HEK293T (cell line): Measurements from ENCODE around the gene SLC9B2.

Experiments used
- CTCF ChIA-PET: fragments of 350-600 bp; formaldehyde crosslinking; extraction: SDS; loops from one replicate; lab custom pipeline; 2021; ENCODE audit warnings: antibody characterized with exemption, inconsistent platforms; lab: Yijun Ruan, JAX
- POLR2A ChIA-PET: fragments of 350-600 bp; formaldehyde crosslinking; extraction: SDS; loops from one replicate; lab custom pipeline; 2020; ENCODE audit warnings: antibody characterized with exemption, inconsistent platforms; lab: Yijun Ruan, JAX
- DNase-seq: peaks from one replicate; pipeline ENCODE4 v3.0.0; 2012; ENCODE audit warnings: mixed read lengths; ENCODE audit errors: extremely low spot score
- ARNT ChIP-seq: fragments of 450-650 bp; IDR thresholded peaks from 2 replicates; pipeline ENCODE4 v1.6.1; 2017; ENCODE audit warnings: mild to moderate bottlenecking
- BHLHE40 ChIP-seq: fragments of 450-650 bp; IDR thresholded peaks from 2 replicates; pipeline ENCODE4 v1.6.1; 2016; ENCODE audit warnings: mild to moderate bottlenecking, moderate library complexity, borderline replicate concordance
- CTBP1 ChIP-seq: fragments of 450-650 bp; IDR thresholded peaks from 2 replicates; pipeline ENCODE4 v1.6.1; 2016; ENCODE audit warnings: borderline replicate concordance
- ELF4 ChIP-seq: fragments of 450-650 bp; IDR thresholded peaks from 2 replicates; pipeline ENCODE4 v1.6.1; 2017; ENCODE audit warnings: antibody characterized with exemption
- FOXA1 ChIP-seq: fragments of 450-650 bp; IDR thresholded peaks from 2 replicates; pipeline ENCODE4 v1.6.1; 2016; ENCODE audit warnings: mild to moderate bottlenecking
- FOXK2 ChIP-seq: fragments of 450-650 bp; IDR thresholded peaks from 2 replicates; pipeline ENCODE4 v1.6.1; 2016; ENCODE audit warnings: mild to moderate bottlenecking
- L3MBTL2 ChIP-seq: fragments of 450-650 bp; conservative IDR thresholded peaks from 2 replicates; pipeline ENCODE4 v1.6.1; 2016; ENCODE audit warnings: mild to moderate bottlenecking
- LEF1 ChIP-seq: fragments of 450-650 bp; IDR thresholded peaks from 2 replicates; pipeline ENCODE4 v1.6.1; 2017; ENCODE audit warnings: mild to moderate bottlenecking, borderline replicate concordance
- NFRKB ChIP-seq: fragments of 450-650 bp; IDR thresholded peaks from 2 replicates; pipeline ENCODE4 v1.6.1; 2016; ENCODE audit warnings: mild to moderate bottlenecking, moderate library complexity
- SP1 ChIP-seq: fragments of 450-650 bp; IDR thresholded peaks from 2 replicates; pipeline ENCODE4 v1.6.1; 2017
- SUZ12 ChIP-seq: fragments of 450-650 bp; IDR thresholded peaks from 2 replicates; pipeline ENCODE4 v1.6.1; 2016; ENCODE audit warnings: mild to moderate bottlenecking
- TARDBP ChIP-seq: fragments of 450-650 bp; IDR thresholded peaks from 2 replicates; pipeline ENCODE4 v1.6.1; 2016
- ZNF384 ChIP-seq: fragments of 450-650 bp; IDR thresholded peaks from 2 replicates; pipeline ENCODE4 v1.6.1; 2016
- TF ChIP-seq, protein P1 (sequence below): fragments of 450-650 bp; IDR thresholded peaks from 2 replicates; pipeline ENCODE4 v1.6.1; 2016

The SLC9B2 gene

DNA sequence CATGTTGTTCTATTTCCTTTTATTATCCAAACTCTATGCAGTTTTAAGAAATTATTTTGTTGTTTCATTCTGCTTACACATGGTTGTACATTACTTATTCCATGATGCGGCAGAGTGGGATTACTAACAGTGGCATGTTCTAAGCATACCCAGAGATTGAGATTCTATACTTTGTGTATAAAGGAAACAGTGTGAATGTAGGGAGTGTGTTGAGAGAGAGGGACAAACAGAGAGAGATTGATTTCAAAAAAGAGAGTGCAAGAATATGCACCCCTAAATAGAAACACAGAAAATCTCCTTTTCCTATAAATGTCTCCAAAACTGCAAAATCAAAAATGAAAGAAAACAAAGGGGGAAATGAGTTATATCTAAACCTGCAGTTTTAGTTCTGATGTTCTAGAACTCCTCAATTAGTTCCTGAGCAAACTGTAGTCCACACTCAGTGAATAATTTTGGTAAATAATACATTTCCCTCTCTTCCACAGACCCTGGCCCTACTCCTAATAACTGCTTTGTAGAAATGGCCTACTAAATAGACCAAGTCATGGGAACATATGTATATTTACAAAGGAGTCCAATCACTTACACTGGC, 88.0 kb downstream of the SLC9B2 start:
- CTCF ChIA-PET = no interaction called here
- no peak for TF ChIP-seq L3MBTL2
- TF ChIP-seq LEF1 = no peak
- TF ChIP-seq, protein P1, sequence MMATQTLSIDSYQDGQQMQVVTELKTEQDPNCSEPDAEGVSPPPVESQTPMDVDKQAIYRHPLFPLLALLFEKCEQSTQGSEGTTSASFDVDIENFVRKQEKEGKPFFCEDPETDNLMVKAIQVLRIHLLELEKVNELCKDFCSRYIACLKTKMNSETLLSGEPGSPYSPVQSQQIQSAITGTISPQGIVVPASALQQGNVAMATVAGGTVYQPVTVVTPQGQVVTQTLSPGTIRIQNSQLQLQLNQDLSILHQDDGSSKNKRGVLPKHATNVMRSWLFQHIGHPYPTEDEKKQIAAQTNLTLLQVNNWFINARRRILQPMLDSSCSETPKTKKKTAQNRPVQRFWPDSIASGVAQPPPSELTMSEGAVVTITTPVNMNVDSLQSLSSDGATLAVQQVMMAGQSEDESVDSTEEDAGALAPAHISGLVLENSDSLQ = no peak
- TF ChIP-seq SUZ12 = no peak
- TF ChIP-seq ARNT = no peak
- TF ChIP-seq ELF4 = no peak
- TF ChIP-seq TARDBP = no peak
- no peak for TF ChIP-seq ZNF384
- TF ChIP-seq CTBP1 = no peak
- TF ChIP-seq FOXA1 = no peak
- no peak for TF ChIP-seq SP1
- TF ChIP-seq NFRKB = no peak

DNA sequence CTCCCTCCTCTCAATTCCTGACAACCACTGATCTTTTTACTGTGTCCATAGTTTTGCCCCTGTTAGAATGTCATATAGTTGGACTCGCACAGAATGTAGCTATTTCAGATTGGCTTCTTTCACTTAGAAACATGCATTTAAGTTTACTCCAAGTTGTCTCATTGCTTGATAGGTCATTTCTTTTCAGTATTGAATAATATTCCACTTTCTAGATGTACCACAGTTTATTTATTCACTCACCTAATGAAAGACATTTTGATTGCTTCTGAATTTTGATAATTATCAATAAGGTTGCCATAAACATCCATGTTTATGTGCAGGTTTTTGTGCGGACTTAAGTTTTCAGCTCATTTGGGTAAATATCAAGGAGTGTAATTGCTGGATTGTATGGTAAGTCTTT, 95.6 kb downstream of the SLC9B2 start:
- ChIA-PET POLR2A (no interaction called here), CTCF (no interaction called here)
- DNase-seq = no peak
- TF ChIP-seq ZNF384 (no peak), ARNT (no peak), TARDBP (no peak), BHLHE40 (no peak), FOXA1 (no peak), FOXK2 (no peak)
- TF ChIP-seq, protein P1 = no peak

More for the DNA sequence above, 88.0 kb downstream of the SLC9B2 start:
- POLR2A ChIA-PET = no interaction called here
- DNase-seq = no peak
